ENCODE measurements around the gene PARP12.

Gene PARP12

DNA sequence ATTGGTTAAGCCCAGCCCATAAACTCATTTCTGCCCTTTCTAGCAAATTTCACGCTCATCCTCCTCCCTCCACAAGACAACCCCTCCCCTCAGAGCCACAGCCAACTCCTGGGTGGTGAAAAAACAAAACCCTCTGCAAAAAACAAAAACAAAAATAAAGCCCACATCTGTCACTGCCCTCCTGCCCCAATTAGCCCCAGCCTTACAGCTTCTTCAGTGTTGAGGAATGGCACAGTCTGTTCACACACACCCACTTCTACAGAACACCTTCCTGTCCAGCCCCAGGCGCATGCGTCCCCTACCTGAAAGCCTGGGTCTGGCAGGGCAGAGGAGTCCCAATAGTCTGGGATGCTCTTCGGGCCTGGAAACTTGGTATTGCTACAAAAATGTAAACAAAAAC lies 34.4 kb downstream of the PARP12 start (continued):
- TF ChIP-seq ZNF8 (CRISPR knock-in tag; IDR thresholded peaks at IDR 0.05) (no peak), ZNF565 (CRISPR knock-in tag; conservative IDR thresholded peaks at IDR 0.05; ENCODE audit: low read depth) (no peak), TOX (CRISPR knock-in tag; IDR thresholded peaks at IDR 0.05; ENCODE audit: borderline replicate concordance) (no peak), SNAI2 (CRISPR knock-in tag; IDR thresholded peaks at IDR 0.05) (no peak)
- TF ChIP-seq, protein P1, sequence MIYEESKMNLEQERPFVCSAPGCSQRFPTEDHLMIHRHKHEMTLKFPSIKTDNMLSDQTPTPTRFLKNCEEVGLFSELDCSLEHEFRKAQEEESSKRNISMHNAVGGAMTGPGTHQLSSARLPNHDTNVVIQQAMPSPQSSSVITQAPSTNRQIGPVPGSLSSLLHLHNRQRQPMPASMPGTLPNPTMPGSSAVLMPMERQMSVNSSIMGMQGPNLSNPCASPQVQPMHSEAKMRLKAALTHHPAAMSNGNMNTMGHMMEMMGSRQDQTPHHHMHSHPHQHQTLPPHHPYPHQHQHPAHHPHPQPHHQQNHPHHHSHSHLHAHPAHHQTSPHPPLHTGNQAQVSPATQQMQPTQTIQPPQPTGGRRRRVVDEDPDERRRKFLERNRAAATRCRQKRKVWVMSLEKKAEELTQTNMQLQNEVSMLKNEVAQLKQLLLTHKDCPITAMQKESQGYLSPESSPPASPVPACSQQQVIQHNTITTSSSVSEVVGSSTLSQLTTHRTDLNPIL (CRISPR knock-in tag; IDR thresholded peaks at IDR 0.05; ENCODE audit: low read depth): no peak

DNA sequence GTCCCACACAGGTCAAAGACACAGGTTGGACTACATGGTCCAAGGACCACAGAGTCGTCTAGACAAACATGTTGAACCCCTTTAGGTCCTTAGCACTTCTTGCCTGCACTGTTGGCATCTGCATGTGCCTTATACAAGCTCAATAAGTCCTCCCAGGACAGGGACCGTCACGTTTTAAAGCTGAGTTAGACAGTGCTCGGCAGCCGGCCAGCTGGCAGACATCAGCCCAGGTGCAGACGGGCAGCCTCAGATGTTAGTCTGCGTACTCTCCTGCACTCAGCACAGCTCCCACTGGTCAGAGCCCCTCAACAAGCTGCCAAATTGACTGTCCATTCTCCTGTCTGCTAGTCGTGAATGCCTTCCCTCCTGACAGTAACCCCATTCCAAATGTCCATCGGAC lies 34.9 kb downstream of the PARP12 start:
- TF ChIP-seq, protein P2, sequence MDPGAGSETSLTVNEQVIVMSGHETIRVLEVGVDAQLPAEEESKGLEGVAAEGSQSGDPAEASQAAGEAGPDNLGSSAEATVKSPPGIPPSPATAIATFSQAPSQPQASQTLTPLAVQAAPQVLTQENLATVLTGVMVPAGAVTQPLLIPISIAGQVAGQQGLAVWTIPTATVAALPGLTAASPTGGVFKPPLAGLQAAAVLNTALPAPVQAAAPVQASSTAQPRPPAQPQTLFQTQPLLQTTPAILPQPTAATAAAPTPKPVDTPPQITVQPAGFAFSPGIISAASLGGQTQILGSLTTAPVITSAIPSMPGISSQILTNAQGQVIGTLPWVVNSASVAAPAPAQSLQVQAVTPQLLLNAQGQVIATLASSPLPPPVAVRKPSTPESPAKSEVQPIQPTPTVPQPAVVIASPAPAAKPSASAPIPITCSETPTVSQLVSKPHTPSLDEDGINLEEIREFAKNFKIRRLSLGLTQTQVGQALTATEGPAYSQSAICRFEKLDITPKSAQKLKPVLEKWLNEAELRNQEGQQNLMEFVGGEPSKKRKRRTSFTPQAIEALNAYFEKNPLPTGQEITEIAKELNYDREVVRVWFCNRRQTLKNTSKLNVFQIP (CRISPR knock-in tag; IDR thresholded peaks at IDR 0.05; ENCODE audit: borderline replicate concordance, low read depth): no peak
- no peak for TF ChIP-seq PPARA (CRISPR knock-in tag; IDR thresholded peaks at IDR 0.05; ENCODE audit: borderline replicate concordance)
- TF ChIP-seq ZC3H10 (CRISPR knock-in tag; IDR thresholded peaks at IDR 0.05): no peak
- TF ChIP-seq, protein P3, sequence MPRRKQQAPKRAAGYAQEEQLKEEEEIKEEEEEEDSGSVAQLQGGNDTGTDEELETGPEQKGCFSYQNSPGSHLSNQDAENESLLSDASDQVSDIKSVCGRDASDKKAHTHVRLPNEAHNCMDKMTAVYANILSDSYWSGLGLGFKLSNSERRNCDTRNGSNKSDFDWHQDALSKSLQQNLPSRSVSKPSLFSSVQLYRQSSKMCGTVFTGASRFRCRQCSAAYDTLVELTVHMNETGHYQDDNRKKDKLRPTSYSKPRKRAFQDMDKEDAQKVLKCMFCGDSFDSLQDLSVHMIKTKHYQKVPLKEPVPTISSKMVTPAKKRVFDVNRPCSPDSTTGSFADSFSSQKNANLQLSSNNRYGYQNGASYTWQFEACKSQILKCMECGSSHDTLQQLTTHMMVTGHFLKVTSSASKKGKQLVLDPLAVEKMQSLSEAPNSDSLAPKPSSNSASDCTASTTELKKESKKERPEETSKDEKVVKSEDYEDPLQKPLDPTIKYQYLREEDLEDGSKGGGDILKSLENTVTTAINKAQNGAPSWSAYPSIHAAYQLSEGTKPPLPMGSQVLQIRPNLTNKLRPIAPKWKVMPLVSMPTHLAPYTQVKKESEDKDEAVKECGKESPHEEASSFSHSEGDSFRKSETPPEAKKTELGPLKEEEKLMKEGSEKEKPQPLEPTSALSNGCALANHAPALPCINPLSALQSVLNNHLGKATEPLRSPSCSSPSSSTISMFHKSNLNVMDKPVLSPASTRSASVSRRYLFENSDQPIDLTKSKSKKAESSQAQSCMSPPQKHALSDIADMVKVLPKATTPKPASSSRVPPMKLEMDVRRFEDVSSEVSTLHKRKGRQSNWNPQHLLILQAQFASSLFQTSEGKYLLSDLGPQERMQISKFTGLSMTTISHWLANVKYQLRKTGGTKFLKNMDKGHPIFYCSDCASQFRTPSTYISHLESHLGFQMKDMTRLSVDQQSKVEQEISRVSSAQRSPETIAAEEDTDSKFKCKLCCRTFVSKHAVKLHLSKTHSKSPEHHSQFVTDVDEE (CRISPR knock-in tag; IDR thresholded peaks at IDR 0.05): no peak
- TF ChIP-seq, protein P1 (CRISPR knock-in tag; IDR thresholded peaks at IDR 0.05; ENCODE audit: low read depth): no peak
- no peak for TF ChIP-seq BACH2 (CRISPR knock-in tag; IDR thresholded peaks at IDR 0.05; ENCODE audit: borderline replicate concordance)
- no peak for TF ChIP-seq OSR1 (CRISPR knock-in tag; IDR thresholded peaks at IDR 0.05)
- TF ChIP-seq TCF4 (CRISPR knock-in tag; IDR thresholded peaks at IDR 0.05; ENCODE audit: borderline replicate concordance): no peak
- no peak for TF ChIP-seq ZFP3 (CRISPR knock-in tag; IDR thresholded peaks at IDR 0.05)
- no peak for TF ChIP-seq ZNF8 (CRISPR knock-in tag; IDR thresholded peaks at IDR 0.05)
- TF ChIP-seq ZFP30 (CRISPR knock-in tag; IDR thresholded peaks at IDR 0.05): no peak
- no peak for TF ChIP-seq ZNF565 (CRISPR knock-in tag; conservative IDR thresholded peaks at IDR 0.05; ENCODE audit: low read depth)
- TF ChIP-seq SNAI2 (CRISPR knock-in tag; IDR thresholded peaks at IDR 0.05): no peak
- TF ChIP-seq, protein P4, sequence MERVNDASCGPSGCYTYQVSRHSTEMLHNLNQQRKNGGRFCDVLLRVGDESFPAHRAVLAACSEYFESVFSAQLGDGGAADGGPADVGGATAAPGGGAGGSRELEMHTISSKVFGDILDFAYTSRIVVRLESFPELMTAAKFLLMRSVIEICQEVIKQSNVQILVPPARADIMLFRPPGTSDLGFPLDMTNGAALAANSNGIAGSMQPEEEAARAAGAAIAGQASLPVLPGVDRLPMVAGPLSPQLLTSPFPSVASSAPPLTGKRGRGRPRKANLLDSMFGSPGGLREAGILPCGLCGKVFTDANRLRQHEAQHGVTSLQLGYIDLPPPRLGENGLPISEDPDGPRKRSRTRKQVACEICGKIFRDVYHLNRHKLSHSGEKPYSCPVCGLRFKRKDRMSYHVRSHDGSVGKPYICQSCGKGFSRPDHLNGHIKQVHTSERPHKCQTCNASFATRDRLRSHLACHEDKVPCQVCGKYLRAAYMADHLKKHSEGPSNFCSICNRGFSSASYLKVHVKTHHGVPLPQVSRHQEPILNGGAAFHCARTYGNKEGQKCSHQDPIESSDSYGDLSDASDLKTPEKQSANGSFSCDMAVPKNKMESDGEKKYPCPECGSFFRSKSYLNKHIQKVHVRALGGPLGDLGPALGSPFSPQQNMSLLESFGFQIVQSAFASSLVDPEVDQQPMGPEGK (CRISPR knock-in tag; IDR thresholded peaks at IDR 0.05; ENCODE audit: borderline replicate concordance): no peak
- TF ChIP-seq ARNTL (CRISPR knock-in tag; IDR thresholded peaks at IDR 0.05; ENCODE audit: borderline replicate concordance, low read depth): no peak
- TF ChIP-seq TOX (CRISPR knock-in tag; IDR thresholded peaks at IDR 0.05; ENCODE audit: borderline replicate concordance): no peak
- TF ChIP-seq, protein P5, sequence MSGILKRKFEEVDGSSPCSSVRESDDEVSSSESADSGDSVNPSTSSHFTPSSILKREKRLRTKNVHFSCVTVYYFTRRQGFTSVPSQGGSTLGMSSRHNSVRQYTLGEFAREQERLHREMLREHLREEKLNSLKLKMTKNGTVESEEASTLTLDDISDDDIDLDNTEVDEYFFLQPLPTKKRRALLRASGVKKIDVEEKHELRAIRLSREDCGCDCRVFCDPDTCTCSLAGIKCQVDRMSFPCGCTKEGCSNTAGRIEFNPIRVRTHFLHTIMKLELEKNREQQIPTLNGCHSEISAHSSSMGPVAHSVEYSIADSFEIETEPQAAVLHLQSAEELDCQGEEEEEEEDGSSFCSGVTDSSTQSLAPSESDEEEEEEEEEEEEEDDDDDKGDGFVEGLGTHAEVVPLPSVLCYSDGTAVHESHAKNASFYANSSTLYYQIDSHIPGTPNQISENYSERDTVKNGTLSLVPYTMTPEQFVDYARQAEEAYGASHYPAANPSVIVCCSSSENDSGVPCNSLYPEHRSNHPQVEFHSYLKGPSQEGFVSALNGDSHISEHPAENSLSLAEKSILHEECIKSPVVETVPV (CRISPR knock-in tag; IDR thresholded peaks at IDR 0.05): no peak
- TF ChIP-seq ESRRG (CRISPR knock-in tag; IDR thresholded peaks at IDR 0.05): no peak
- ATAC-seq: no peak

DNA sequence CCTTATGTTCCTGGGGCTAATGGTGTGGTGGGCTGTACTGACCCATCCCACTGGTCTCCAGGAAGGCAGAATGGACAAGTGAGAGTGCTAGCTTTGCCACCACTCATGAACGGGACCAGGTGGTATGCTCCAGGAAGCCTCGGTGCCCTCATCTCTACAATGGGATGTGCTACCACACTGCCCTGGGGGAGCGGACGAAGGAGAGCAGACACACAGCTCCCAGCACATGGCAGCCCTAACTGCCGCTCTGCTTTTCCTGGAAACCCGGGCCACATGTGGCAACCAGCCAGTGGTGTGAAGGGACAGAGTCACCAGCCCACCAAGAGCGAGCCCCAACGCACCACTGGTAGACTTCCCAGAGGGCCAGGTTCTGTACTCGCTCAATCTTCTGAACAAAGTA lies 35.8 kb downstream of the PARP12 start:
- no peak for ATAC-seq
- TF ChIP-seq OSR1 (CRISPR knock-in tag; IDR thresholded peaks at IDR 0.05): no peak
- TF ChIP-seq ZFP30 (CRISPR knock-in tag; IDR thresholded peaks at IDR 0.05): no peak
- no peak for TF ChIP-seq ESRRG (CRISPR knock-in tag; IDR thresholded peaks at IDR 0.05)
- TF ChIP-seq ZFP3 (CRISPR knock-in tag; IDR thresholded peaks at IDR 0.05): no peak
- TF ChIP-seq, protein P4 (CRISPR knock-in tag; IDR thresholded peaks at IDR 0.05; ENCODE audit: borderline replicate concordance): no peak
- TF ChIP-seq, protein P3 (CRISPR knock-in tag; IDR thresholded peaks at IDR 0.05): no peak
- no peak for TF ChIP-seq SNAI2 (CRISPR knock-in tag; IDR thresholded peaks at IDR 0.05)
- no peak for TF ChIP-seq ZC3H10 (CRISPR knock-in tag; IDR thresholded peaks at IDR 0.05)
- no peak for TF ChIP-seq RARB (CRISPR knock-in tag; IDR thresholded peaks at IDR 0.05)
- TF ChIP-seq BACH2 (CRISPR knock-in tag; IDR thresholded peaks at IDR 0.05; ENCODE audit: borderline replicate concordance): no peak
- TF ChIP-seq ZNF8 (CRISPR knock-in tag; IDR thresholded peaks at IDR 0.05): no peak
- TF ChIP-seq TOX (CRISPR knock-in tag; IDR thresholded peaks at IDR 0.05; ENCODE audit: borderline replicate concordance): no peak
- TF ChIP-seq ISL1 (CRISPR knock-in tag; IDR thresholded peaks at IDR 0.05): no peak
